CD4-positive, alpha-beta T cell (primary cell): Measurements from ENCODE around the gene STK24. TPM values are rescaled to one million over a fixed set of nuclear protein-coding genes. Genes with fewer than 3 reads are reported as not detected.

Experiments used
- ATAC-seq: fragments of 200-7000 bp; cut with Tn5 transposase; one replicate; pipeline ENCODE4 v1.10.0; 2022; ENCODE audit warnings: mild to moderate bottlenecking; ENCODE audit not compliant: poor library complexity
- CTCF ChIA-PET: fragments of 350-600 bp; sonication (Branson Sonifier 250); formaldehyde crosslinking; loops from one replicate; lab custom pipeline; 2021; ENCODE audit warnings: antibody characterized with exemption, inconsistent platforms; lab: Charles Lee
- POLR2A ChIA-PET: fragments of 350-600 bp; sonication (Branson Sonifier 250); formaldehyde crosslinking; loops from one replicate; lab custom pipeline; 2021; ENCODE audit warnings: antibody characterized with exemption, inconsistent platforms; lab: Charles Lee
- DNase-seq, 14 experiments: peaks; one replicate each; pipeline ENCODE4 v3.0.0-alpha.2; 2013 to 2020; ENCODE audit warnings: mixed read lengths in 2 of 14
- H3K27ac ChIP-seq, 2 donors: one replicate each; pipeline versions ENCODE4 v1.5.1 to v1.7.0; 2013; ENCODE audit warnings: low read length in 2 of 2, low read depth in 1 of 2, mild to moderate bottlenecking in 1 of 2
- H3K27me3 ChIP-seq, 2 experiments: 1 replicate in 1 of 2; 2 replicates in 1 of 2; pipeline versions ENCODE4 v1.6.1 to v1.7.0; 2013; ENCODE audit warnings: low read length in 2 of 2, control low read depth in 1 of 2, mild to moderate bottlenecking in 1 of 2, moderate library complexity in 1 of 2; ENCODE audit not compliant: insufficient read depth in 2 of 2, control insufficient read depth in 1 of 2
- H3K36me3 ChIP-seq: one replicate; pipeline ENCODE4 v1.6.1; 2013; ENCODE audit warnings: low read length, control low read depth; ENCODE audit not compliant: insufficient read depth
- H3K4me1 ChIP-seq: one replicate; pipeline ENCODE4 v1.6.1; 2013; ENCODE audit warnings: low read length, control low read depth; ENCODE audit not compliant: insufficient read depth
- H3K4me3 ChIP-seq: one replicate; pipeline ENCODE4 v1.5.1; 2013; ENCODE audit warnings: mild to moderate bottlenecking, low read length, moderate library complexity
- H3K9me3 ChIP-seq, 2 experiments: 1 replicate in 1 of 2; 2 replicates in 1 of 2; pipeline versions ENCODE4 v1.6.1 to v1.7.0; 2013; ENCODE audit warnings: low read length in 2 of 2, mild to moderate bottlenecking in 2 of 2, control low read depth in 1 of 2, moderate library complexity in 1 of 2; ENCODE audit not compliant: control insufficient read depth in 1 of 2, insufficient read depth in 1 of 2
- H3K27ac Mint-ChIP-seq: one replicate; pipeline ENCODE4 v1.8.0; 2020; ENCODE audit warnings: mixed read lengths
- H3K27me3 Mint-ChIP-seq: one replicate; pipeline ENCODE4 v1.8.0; 2021; ENCODE audit warnings: mixed read lengths
- H3K36me3 Mint-ChIP-seq: one replicate; pipeline ENCODE4 v1.8.0; 2021; ENCODE audit warnings: low read depth, mixed read lengths
- H3K4me1 Mint-ChIP-seq: one replicate; pipeline ENCODE4 v1.8.0; 2021; ENCODE audit warnings: low read depth, mixed read lengths
- H3K4me3 Mint-ChIP-seq: one replicate; pipeline ENCODE4 v1.8.0; 2020; ENCODE audit warnings: mild to moderate bottlenecking, mixed read lengths
- H3K9me3 Mint-ChIP-seq: one replicate; pipeline ENCODE4 v1.8.0; 2020; ENCODE audit warnings: mixed read lengths
- intact Hi-C, 2 experiments: fragments of 100-400 bp; cut with DNase I in 1 of 2; cut with micrococcal nuclease in 1 of 2; formaldehyde crosslinking; loops; one replicate each; pipeline versions ENCODE4 v1.15.1 to v1.9.0; 2023 to 2025; cut with DNase I, micrococcal nuclease
- total RNA-seq, 174 experiments: library from RNA in 2 of 174; stranded (reverse) in 2 of 174; gene quantifications; one replicate each; pipeline ENCODE4 v1.2.3 and lab custom pipeline; 2021 to 2026
- TF ChIP-seq, protein P1 (sequence below): fragments of 200-600 bp; IDR thresholded peaks from one replicate; pipeline ENCODE4 v1.8.0; 2022; ENCODE audit warnings: antibody characterized with exemption, mild to moderate bottlenecking

Gene STK24
- total RNA-seq, 2 experiments from 2014 or later = 82.3 to 85.2 TPM

DNA sequence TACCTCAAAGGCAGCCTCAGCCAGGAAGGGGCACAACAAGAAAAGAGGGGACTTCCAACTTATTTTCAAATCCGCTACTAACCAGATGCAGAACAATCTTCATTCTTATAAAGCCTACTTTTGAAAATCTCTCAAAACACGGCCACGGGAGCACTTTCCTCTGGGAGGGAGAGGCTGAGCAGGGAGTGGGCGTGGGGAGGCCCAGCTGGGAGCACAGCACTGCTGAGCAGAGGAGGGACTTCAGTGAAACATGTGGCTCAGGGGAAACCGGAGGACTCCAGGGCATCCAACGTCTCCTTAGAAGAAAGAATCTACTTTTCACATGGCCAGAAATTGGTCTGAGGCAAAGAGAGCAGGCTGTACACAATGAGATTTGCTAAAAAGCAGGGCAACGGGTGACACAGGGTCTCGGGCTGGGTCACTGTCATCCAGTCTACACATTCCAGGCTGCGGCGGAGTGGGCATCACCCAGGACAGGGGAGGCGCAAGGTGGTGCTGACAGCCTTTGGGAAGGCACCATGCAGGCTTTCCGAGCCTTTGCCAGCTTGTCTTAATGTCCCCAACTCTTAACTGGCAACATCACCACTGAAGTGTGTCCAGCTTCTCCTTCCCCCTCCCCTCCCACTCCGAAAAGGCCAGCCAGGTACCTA lies 117.1 kb downstream of the STK24 start:
- intact Hi-C loops = loop anchor here in 1 of 2 experiments (2.0 kb wide), 1 partner anchor 15 kb away; no protein-coding TSS in a partner anchor
- Mint-ChIP-seq H3K4me3 (no peak overlapping the region), H3K9me3 (no peaks in the 10 kb centered on the region), H3K27ac (peak overlapping the region; percentile 68), H3K27me3 (no peaks in the 10 kb centered on the region), H3K4me1 (peaks cover 11% of the 10 kb centered on the region), H3K36me3 (peaks cover 94% of the 10 kb centered on the region)
- Histone ChIP-seq H3K4me3 (no peak overlapping the region), H3K27ac (no peak overlapping the region), H3K27me3 (no peaks in the 10 kb centered on the region), H3K9me3 (no peaks in the 10 kb centered on the region), H3K36me3 (peaks cover 93% of the 10 kb centered on the region), H3K4me1 (no peaks in the 10 kb centered on the region)
- CTCF ChIA-PET = no interaction called here
- TF ChIP-seq, protein P1, sequence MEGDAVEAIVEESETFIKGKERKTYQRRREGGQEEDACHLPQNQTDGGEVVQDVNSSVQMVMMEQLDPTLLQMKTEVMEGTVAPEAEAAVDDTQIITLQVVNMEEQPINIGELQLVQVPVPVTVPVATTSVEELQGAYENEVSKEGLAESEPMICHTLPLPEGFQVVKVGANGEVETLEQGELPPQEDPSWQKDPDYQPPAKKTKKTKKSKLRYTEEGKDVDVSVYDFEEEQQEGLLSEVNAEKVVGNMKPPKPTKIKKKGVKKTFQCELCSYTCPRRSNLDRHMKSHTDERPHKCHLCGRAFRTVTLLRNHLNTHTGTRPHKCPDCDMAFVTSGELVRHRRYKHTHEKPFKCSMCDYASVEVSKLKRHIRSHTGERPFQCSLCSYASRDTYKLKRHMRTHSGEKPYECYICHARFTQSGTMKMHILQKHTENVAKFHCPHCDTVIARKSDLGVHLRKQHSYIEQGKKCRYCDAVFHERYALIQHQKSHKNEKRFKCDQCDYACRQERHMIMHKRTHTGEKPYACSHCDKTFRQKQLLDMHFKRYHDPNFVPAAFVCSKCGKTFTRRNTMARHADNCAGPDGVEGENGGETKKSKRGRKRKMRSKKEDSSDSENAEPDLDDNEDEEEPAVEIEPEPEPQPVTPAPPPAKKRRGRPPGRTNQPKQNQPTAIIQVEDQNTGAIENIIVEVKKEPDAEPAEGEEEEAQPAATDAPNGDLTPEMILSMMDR = no peak
- no peak for DNase-seq
- POLR2A ChIA-PET = no interaction called here
- no peak for ATAC-seq

DNA sequence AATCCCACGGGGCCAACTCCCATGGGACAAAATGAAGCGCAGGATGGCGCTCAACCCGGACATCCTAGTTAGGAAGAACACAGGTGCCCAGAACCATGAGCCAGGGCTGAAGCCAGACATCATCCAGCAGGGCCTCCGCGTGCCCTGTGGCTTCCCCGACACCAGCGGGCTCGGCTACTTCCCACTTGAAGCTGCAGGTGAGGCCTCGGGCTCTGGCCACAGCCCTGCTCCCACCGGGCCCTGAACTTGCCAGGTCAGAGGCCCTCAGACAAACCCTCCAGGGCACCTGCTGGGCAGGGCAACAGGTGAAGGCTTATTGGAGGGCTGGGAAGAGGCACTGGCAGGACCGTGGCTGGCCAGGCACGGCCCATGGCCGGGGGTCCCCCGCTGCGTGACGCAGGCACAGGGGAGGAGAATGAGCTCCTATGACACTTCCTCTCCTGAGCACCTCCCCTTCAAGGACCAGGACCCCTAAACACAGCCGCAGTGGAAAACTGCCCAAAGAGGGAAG lies 117.7 kb downstream of the STK24 start:
- CTCF ChIA-PET = no interaction called here
- TF ChIP-seq, protein P1 = no peak
- POLR2A ChIA-PET = no interaction called here

DNA sequence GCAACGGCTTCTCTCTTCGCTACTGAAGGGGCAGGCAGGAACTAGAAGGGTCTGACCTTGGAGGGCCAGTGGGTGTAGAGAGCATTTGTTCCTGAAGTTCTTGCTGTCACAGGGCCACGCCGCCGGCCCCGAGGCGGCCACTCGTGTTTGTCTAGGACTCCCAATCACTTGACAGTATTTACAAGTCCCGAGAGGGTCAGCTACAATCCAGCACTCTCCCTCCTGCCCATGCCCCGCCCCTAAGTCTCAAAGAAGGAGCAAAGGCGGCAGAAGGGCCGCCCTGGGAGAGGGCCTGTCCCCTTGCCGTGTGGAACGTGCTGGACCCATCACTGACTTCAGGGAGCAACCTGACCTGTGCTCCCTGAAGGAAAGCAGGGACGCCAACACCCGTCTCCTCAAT lies 118.5 kb downstream of the STK24 start:
- H3K9me3 ChIP-seq = no peaks in the 10 kb centered on the region
- ChIA-PET POLR2A (no interaction called here), CTCF (no interaction called here)
- no peak overlapping the region for H3K27ac ChIP-seq
- H3K4me1 Mint-ChIP-seq = peaks cover 15% of the 10 kb centered on the region
- H3K9me3 Mint-ChIP-seq = no peaks in the 10 kb centered on the region
- peaks cover 99% of the 10 kb centered on the region for H3K36me3 Mint-ChIP-seq
- intact Hi-C loops = no loop called here
- H3K4me1 ChIP-seq = no peaks in the 10 kb centered on the region
- DNase-seq = no peak
- TF ChIP-seq, protein P1 = no peak
- no peaks in the 10 kb centered on the region for H3K27me3 ChIP-seq
- peaks cover 96% of the 10 kb centered on the region for H3K36me3 ChIP-seq
- H3K4me3 Mint-ChIP-seq = no peak overlapping the region
- no peak overlapping the region for H3K27ac Mint-ChIP-seq
- H3K4me3 ChIP-seq = no peak overlapping the region
- no peak for ATAC-seq
- H3K27me3 Mint-ChIP-seq = no peaks in the 10 kb centered on the region

More for the DNA sequence above, 117.7 kb downstream of the STK24 start:
- H3K27me3 Mint-ChIP-seq = no peaks in the 10 kb centered on the region
- Histone ChIP-seq H3K4me1 (no peaks in the 10 kb centered on the region), H3K4me3 (no peak overlapping the region), H3K27me3 (no peaks in the 10 kb centered on the region), H3K9me3 (no peaks in the 10 kb centered on the region), H3K27ac (no peak overlapping the region), H3K36me3 (peaks cover 96% of the 10 kb centered on the region)
- H3K9me3 Mint-ChIP-seq = no peaks in the 10 kb centered on the region
- H3K4me3 Mint-ChIP-seq = no peak overlapping the region
- intact Hi-C loops = no loop called here
- peak overlapping the region; percentile 68 for H3K27ac Mint-ChIP-seq
- H3K4me1 Mint-ChIP-seq = peaks cover 16% of the 10 kb centered on the region
- DNase-seq (no peak), ATAC-seq (no peak)
- H3K36me3 Mint-ChIP-seq = peaks cover 96% of the 10 kb centered on the region
